Activated T-helper 1 cell treated with Interleukin-2 at 50 U/mL for 16 hours (primary cell): Measurements from ENCODE around the gene REXO4.
"Not testable (repeated sequence)": the region's sequence is repeated elsewhere in the genome, so short reads cannot be mapped to it uniquely, and the experiment has no call there.

Source experiments
- DNase-seq: peaks from one replicate; pipeline ENCODE4 v3.0.0-alpha.2; 2020; ENCODE audit warnings: low read depth

The REXO4 gene

GRCh38 chr9:133420392-133420827 is 2.6 kb upstream of the REXO4 start:
- no peak for DNase-seq

- no peak for DNase-seq
These were observed 1.2 kb upstream of the REXO4 start for GRCh38 chr9:133419005-133419404.

- no peak for DNase-seq
These were observed 2.6 kb downstream of the REXO4 start for GRCh38 chr9:133415170-133415569.

DNA sequence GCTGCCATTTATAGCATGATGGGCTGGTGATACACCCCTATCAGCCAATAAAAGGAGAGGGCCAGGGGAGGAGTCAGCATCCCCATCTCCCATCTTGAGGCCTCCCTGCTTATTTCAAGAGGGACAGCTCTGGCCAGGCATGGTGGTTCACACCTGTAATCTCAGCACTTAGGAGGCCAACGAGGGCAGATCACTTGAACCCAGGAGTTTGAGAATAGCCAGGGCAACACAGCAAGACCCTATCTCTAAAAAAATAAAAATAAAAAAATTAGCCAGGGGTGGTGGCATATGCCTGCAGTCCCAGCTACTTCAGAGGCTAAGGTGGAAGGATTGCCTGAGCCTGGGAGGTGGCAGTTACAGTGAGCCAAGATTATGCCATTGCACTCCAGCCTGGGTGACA is 9.8 kb downstream of the REXO4 start:
- no peak for DNase-seq

GRCh38 chr9:133406480-133407307 is 11.1 kb downstream of the REXO4 start:
- peak; percentile 63 for DNase-seq

DNA sequence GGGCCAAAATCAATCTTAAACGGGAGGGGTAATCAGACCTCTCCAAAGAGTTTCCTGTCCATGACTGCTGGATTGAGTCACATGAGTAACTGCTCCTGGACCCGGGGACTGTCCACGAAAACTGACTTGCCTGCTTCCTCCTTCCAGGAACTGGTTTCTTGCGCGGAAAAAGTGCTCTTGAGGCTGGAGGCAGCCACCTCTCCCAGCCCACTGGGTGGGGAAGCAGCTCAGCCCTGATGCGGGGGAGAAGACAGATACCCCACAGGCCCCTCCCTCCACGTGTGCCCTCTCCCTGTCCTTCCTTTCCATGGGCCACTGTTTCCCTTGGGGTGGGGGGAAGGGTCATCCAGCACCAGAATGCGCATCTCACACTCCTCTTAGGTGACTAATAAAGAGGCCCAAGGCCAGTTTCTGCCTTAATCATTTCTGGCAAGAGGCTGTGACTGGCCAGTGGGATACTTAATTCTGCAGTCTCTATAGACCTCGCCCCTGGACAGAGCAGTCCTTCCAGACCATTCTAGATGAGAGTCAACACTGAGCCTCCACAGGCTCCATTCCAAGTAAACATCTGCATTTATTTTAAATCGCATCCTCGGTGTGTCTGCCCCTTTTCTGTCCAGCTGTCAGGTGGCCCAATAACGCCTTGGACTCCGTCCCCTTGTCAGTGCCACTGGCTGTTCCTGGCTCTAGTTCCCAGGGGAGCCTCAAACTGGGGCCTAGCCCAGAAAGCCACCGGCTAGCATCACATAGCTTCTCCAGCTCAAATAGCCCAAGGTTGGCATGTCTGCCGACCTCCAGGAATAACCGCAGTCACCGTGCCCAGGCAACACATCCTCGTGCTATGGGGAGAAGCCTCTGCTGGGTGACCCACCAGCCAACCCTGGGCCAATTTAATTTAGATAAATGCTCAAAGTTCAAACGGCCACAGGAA is 12.0 kb downstream of the REXO4 start:
- no peak for DNase-seq

DNA sequence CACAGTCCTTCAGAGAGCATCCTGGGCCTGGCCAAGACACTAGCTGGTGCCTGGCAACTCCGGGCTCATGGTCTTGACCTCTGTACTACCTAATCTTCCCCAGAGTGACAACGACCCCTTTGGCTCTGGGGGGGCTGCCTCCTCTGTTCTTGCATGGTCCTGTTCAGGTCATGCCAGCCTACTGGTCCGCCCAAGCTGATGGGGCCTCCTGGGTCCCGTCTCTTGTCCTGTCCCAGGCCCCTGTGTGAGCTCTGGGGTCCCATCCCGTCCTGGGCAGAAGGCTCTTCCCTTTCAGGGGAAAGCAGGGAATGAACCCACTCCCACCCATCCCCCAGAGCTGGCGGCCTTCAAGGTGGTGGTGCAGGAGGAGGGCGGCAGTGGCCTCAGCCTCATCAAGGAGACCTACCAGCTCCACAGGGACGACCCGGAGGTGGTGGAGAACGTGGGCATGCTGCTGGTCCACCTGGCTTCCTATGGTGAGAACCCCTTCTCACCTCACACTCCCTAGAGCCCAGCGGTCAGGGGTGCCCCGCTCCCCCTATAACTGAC is 13.3 kb downstream of the REXO4 start:
- DNase-seq = no peak

DNA sequence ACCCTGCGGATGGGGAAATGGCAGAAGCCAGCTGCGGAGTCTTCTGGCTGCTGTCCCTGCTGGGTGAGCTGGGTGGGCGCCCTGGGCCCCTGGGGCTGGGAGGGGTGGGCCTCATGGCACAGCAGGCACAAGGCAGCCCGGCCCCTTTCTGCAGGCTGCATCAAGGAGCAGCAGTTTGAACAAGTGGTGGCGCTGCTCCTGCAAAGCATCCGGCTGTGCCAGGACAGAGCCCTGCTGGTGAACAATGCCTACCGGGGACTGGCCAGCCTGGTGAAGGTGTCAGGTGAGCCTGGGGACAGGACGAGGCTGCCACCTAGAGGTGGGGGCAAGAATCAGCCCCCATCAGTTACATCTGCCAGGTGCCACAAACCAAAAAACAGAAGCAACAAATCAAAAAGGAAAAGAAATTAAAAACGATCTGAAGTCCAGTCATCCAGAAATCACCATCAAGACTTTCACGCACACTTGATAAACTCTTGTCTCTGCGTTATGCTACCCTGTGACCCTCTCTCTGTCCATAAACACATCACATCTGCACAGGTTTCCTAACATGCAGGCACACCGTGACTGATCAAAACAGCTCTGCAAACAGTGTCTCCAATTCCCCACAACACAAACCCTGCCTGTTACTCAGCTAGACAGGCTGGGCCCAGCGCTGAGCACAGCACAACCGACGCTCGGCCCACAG is 13.9 kb downstream of the REXO4 start:
- DNase-seq = peak; percentile 38

DNA sequence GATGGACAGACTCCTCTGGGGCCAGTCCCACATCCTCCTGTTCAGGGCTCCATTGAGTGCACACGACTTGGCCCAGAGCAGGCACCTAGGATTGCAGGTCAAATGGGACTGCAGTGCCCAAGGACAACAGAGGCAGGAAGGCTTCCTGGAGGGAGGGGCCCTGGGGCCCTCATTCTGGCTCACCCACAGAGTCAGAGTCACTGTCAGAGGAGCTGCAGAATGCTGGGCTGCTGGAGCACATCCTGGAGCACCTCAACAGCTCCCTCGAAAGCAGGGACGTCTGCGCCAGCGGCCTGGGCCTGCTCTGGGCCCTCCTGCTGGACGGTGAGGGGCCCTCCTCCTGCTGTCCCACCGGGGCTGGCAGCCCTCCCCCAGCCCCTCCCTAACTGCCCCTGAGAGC is 15.1 kb downstream of the REXO4 start:
- no peak for DNase-seq

DNA sequence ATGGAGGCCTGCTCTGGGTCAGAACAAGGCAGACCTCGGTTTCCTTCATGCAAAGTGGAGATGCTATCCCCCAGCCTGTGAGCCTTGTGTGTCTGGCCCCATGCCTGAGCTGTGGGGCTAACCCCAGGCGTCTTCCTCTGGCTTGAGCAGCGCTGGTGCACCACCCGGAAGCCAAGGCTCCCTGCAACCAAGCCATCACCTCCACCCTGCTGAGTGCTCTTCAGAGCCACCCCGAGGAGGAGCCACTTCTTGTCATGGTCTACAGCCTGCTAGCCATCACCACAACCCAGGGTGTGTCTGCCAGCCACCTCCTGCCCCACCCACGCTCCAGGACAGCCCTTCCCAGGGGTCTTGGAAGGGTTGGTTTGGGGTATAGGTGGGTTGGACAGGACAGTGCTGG is 16.2 kb downstream of the REXO4 start:
- no peak for DNase-seq

DNA sequence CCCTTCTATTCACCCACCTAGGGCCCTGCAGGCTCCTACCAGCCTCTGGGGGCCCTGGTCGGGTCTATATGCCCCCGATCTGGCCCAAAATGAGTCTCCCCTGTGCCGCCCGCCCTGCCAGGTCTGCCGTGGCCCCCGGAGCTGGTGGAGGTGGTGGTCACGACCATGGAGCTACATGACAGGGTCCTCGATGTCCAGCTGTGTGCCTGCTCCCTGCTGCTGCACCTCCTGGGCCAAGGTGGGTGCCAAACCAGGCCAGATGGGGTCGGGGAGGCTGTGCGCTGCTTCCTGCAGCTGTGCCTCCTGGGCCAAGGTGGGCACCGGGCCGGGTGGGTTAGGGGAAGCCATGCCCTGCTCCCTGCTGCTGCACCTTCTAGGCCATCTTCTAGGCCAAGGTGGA is 17.5 kb downstream of the REXO4 start:
- no peak for DNase-seq

DNA sequence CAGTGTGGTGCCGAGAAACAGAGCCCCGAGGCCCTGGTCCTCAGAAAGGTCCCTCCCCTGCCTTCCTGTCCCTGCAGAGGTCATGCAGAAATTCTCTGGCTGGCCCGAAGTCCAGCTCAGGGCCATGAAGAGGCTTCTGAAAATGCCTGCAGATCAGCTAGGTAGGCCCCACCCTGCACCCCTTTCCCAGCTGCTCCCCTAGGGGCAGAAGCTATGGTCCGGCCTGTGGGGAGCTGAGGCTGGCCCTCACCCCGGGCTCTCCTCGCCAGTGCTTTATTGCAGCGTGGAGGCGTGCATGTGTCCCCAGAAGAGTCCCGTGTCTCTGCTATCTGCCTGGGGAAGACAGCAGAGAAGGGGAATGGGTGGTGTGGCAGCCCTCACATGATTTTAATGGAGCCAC is 19.9 kb downstream of the REXO4 start:
- DNase-seq = no peak

DNA sequence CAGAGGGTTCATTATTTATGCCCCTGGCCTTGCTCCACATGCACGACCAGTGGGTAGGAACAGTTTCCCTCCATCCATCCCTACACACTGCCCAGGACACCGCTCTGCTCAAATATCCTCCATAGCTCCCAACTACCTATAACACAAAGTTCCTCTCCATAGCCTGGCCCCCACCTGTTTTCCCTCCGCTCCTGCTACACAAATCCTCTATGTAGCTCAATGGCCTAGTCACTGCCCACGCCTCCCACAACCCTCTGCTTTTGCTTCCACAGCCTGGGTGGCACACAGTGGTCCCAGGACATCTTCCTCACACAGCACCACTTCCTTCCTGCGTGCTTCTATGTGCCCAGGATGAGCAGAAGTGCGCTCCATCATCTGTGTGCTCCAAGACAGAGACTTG is 20.4 kb downstream of the REXO4 start:
- DNase-seq = no peak

GRCh38 chr9:133396952-133397351 is 20.9 kb downstream of the REXO4 start:
- DNase-seq = no peak

GRCh38 chr9:133394687-133395271 is 23.0 kb downstream of the REXO4 start:
- no peak for DNase-seq

GRCh38 chr9:133393399-133393798 is 24.4 kb downstream of the REXO4 start:
- no peak for DNase-seq

DNA sequence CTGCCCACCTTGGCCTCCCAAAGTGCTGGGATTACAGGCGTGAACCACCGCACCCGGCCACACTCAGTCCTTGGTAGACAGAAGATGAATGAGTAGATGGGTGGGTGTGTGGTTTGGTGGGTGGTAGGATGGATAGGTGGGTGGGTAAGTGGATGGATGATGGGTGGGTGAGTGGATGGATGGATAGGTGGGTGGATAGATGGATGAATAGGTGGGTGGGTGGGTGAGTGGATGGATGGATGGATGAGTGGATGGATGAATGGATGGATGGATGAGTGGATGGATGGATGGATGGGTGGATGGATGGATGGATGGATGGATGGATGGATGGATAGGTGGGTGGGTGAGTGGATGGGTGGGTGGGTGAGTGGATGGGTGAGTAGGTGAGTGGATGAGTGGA is 25.5 kb downstream of the REXO4 start:
- not testable (repeated sequence) for DNase-seq

DNA sequence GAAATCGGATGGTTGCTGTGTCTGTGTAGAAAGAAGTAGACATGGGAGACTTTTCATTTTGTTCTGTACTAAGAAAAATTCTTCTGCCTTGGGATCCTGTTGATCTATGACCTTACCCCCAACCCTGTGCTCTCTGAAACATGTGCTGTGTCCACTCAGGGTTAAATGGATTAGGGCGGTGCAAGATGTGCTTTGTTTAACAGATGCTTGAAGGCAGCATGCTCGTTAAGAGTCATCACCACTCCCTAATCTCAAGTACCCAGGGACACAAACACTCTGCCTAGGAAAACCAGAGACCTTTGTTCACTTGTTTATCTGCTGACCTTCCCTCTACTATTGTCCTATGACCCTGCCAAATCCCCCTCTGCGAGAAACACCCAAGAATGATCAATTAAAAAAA is 26.4 kb downstream of the REXO4 start:
- not testable (repeated sequence) for DNase-seq

GRCh38 chr9:133390713-133391112 is 27.1 kb downstream of the REXO4 start:
- no peak for DNase-seq

DNA sequence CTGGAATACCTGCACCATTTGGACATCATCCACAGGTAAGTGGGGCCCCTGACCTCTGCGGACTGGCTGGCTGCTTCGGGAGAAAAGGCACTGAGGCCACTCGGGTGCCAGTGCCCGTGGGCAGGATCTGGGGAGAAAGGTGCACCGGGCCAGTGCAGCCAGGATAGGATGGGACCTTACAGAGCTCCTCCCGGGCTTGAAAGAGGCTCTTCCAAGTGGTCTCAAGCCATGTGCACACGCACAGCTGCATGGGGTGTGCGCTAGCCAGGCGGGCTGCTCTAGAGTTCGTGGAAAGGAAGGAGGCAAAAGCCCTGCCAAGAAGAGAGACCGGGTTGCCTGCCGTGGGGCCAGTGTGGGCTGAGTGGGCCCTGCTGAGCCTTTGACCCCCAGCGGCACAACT is 28.2 kb downstream of the REXO4 start:
- DNase-seq = no peak

GRCh38 chr9:133389025-133389557 is 28.7 kb downstream of the REXO4 start:
- DNase-seq = no peak

DNA sequence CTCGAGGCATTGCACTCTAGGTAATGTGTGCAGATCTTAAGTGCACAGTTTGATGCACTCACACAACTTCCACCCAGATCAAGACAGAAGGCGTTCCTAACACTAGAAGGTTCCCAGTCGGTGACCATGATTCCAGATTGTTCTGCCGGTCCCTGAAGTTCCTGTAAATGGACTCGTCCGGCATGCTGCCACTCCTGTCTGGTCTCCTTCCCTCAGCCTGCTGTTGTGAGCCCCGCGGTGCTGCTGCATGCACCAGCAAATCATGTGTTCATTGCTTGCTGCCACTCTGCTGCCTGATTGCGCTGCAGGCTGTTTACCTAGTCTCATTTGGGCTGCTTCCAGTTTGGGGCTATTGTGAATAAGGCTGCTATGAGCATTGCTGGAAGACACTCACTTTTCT is 30.1 kb downstream of the REXO4 start:
- no peak for DNase-seq
